GM12878 (cell line): ENCODE measurements around the gene PSMA7.
"Not testable (repeated sequence)": the region's sequence is repeated elsewhere in the genome, so short reads cannot be mapped to it uniquely, and the experiment has no call there.

Source experiments
- BMI1 ChIP-seq: fragments of 450-650 bp; IDR thresholded peaks from 2 replicates; pipeline ENCODE4 v1.6.1; 2016; ENCODE audit warnings: mild to moderate bottlenecking, moderate library complexity, borderline replicate concordance
- CBX5 ChIP-seq: sonication (generic); IDR thresholded peaks from 2 replicates; pipeline ENCODE4 v1.6.1; 2016; ENCODE audit warnings: low read depth, moderate library complexity, mild to moderate bottlenecking, inconsistent platforms
- EZH2 ChIP-seq: IDR thresholded peaks from 2 replicates; pipeline ENCODE4 v1.6.1; 2012; ENCODE audit warnings: low read depth, mild to moderate bottlenecking, control low read depth, inconsistent platforms, low read length, borderline replicate concordance; ENCODE audit not compliant: control insufficient read depth
- JUND ChIP-seq: IDR thresholded peaks from 2 replicates; pipeline ENCODE4 v1.6.1; 2012; ENCODE audit warnings: low read depth, mild to moderate bottlenecking, low read length, improper control_type of control experiment, moderate library complexity
- PRDM15 ChIP-seq: fragments of 450-650 bp; formaldehyde crosslinking; IDR thresholded peaks from 2 replicates; pipeline ENCODE4 v1.4.0; 2020; ENCODE audit warnings: mild to moderate bottlenecking, moderate library complexity
- REST ChIP-seq: IDR thresholded peaks from 2 replicates; pipeline ENCODE4 v1.6.1; 2012; ENCODE audit warnings: mild to moderate bottlenecking, low read depth, low read length

GRCh38 chr20:62115800-62116407, 27.3 kb downstream of the PSMA7 start:
- not testable (repeated sequence) for TF ChIP-seq JUND; REST; EZH2; PRDM15 (CRISPR knock-in tag); CBX5; BMI1
